GM23248 (cell line): ENCODE data around the gene TMEM259.

Experiments
- EZH2 ChIP-seq: fragments of 200-600 bp; sonication (generic); IDR thresholded peaks from 2 replicates; pipeline ENCODE4 v1.6.1; 2018; ENCODE audit warnings: antibody characterized with exemption, mild to moderate bottlenecking; ENCODE audit not compliant: insufficient read depth, poor library complexity, severe bottlenecking
- EZH2phosphoT487 ChIP-seq: fragments of 200-600 bp; sonication (generic); IDR thresholded peaks from 2 replicates; pipeline ENCODE4 v1.6.1; 2018; ENCODE audit warnings: antibody characterized with exemption, moderate library complexity, mild to moderate bottlenecking, low read depth; ENCODE audit not compliant: insufficient read depth

GRCh38 chr19:1010586-1011510 is 10.1 kb downstream of the TMEM259 start:
- TF ChIP-seq EZH2, result no peak
- no peak for TF ChIP-seq EZH2phosphoT487
